Activated gamma-delta T cell treated with anti-CD3 and anti-CD28 coated beads, Interleukin-2, amount 50 U/mL, for 16 hours (primary cell): ENCODE data around the gene PCP2.

Source experiments
- DNase-seq: peaks from one replicate; pipeline ENCODE4 v3.0.0-alpha.2; 2020; ENCODE audit warnings: low read depth

Gene PCP2

DNA sequence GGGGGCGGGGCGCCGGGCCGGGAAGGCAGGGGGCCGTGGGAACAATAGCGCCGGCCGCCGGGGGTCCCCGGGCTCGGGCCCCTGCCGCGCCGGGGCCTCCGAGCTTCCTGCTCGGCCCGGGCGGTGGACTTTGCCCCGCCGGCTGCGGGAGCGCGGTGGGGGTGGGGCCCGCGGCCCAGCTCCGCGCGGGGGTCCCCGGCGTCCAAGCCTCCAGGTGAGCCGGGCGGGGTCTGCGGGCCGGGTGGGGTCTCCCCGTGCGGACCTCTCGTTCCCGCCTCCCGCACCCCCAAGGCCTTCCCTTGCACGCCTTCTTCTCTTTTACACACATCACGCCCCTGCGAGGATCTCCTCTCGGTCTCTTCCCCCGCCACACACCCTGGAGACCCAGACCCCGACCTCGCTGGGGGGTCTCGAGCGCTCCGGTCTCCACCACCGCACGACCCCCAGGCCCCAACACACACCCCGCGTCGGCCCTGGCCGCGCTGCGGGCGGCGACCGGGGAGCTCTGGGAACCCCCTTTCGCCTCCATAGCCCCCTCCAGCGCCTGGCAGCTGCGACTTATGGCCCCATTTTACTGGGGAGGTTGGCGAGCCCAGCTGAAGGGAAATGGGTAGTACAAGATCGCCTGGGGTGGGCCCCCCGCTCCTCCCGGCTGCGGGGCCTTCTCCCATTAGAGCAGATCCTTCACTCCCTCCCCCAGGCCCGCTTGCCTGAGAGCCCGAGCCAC is 37.1 kb downstream of the PCP2 start:
- DNase-seq = no peak

GRCh38 chr19:7595466-7596133 is 37.9 kb downstream of the PCP2 start, which contains the start of gene CAMSAP3:
CAMSAP3 (plus strand) TSS chr19:7595863; CDS start chr19:7596003, 140 bp downstream.
- DNase-seq = no peak

- DNase-seq = no peak
These were observed 43.3 kb downstream of the PCP2 start for GRCh38 chr19:7590256-7590655.

DNA sequence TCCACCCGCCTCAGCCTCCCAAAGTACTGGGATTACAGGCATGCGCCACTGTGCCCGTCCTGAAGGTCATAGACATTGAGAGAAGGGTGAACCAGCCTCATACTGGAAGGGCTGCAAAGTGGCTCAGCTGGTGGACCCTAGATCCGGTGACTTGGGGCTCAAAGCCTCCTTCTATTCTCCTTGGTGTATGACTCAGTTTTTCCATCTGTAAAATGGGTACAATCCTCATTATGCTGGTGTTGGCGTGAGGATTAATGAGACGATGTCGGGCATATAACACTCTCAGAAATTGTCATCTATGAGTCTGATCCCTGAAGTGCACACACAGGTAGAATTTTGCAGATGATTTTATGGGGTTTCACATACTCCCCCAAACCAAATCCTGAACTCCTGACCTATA is 43.7 kb downstream of the PCP2 start:
- DNase-seq = no peak

- no peak for DNase-seq
These were observed 51.1 kb downstream of the PCP2 start for GRCh38 chr19:7582446-7582845.
